Measurements from ENCODE around the gene TMUB1.

TMUB1 gene

DNA sequence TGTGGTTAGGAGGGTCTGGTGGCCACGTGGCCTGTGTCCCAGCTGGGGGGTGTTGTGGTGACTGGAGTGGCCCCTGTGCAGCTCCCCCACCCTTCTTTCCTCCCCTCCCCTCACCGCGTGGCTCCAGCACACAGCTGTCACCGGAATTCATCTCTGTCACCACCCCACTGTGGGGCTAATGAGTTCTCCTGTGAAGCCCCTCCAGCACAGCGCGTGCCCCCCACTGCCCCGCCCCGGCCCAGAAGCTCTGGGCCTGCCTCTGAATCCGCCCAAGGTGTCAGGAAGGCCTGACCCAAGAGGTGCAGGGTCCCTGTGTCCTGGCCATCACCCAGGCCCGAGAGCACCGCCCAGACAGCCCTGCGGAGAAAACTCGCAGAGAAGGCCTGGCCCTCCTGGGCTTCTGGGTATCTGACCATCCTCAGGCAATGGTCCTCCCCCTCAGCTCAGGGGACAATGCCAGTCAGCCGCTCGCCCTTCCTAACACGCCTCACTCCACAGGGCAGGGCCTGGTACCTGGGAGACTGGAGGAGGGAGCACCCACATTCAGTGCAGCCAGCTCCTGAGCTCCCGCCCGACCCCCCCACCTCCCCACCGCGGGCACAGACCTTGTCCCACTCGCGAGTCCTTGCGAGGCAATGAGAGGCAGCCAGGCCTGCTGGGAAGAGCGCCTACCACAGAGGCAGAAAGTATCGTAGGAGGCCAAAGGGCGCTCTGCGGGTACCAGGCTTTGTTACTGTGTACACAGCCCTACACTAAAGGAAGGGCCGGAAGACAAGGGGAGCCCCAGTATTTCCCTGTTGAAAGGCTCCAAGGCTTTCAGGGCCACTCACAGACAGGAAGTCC, 46.0 kb upstream of the TMUB1 start:
- H3K79me2 ChIP-seq (ENCODE audit: control insufficient read depth, low read length), result no peaks in the 10 kb centered on the region
- H3K27ac ChIP-seq (ENCODE audit: low read depth, low read length), result no peak overlapping the region
- H3F3A ChIP-seq (ENCODE audit: control insufficient read depth, insufficient read depth), result no peaks in the 10 kb centered on the region
- H3K4me3 ChIP-seq (ENCODE audit: low read length), result no peak overlapping the region
- H3K36me3 ChIP-seq (ENCODE audit: control insufficient read depth, low read length), result no peaks in the 10 kb centered on the region
- H3K9me2 ChIP-seq (replicated peaks; ENCODE audit: control insufficient read depth, low read length), result no peaks in the 10 kb centered on the region
- no peak for TF ChIP-seq EZH2phosphoT487 (IDR thresholded peaks at IDR 0.05; ENCODE audit: borderline replicate concordance, low read length)
- TF ChIP-seq, protein P1, sequence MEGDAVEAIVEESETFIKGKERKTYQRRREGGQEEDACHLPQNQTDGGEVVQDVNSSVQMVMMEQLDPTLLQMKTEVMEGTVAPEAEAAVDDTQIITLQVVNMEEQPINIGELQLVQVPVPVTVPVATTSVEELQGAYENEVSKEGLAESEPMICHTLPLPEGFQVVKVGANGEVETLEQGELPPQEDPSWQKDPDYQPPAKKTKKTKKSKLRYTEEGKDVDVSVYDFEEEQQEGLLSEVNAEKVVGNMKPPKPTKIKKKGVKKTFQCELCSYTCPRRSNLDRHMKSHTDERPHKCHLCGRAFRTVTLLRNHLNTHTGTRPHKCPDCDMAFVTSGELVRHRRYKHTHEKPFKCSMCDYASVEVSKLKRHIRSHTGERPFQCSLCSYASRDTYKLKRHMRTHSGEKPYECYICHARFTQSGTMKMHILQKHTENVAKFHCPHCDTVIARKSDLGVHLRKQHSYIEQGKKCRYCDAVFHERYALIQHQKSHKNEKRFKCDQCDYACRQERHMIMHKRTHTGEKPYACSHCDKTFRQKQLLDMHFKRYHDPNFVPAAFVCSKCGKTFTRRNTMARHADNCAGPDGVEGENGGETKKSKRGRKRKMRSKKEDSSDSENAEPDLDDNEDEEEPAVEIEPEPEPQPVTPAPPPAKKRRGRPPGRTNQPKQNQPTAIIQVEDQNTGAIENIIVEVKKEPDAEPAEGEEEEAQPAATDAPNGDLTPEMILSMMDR (IDR thresholded peaks at IDR 0.05; ENCODE audit: low read depth, low read length, poor library complexity, severe bottlenecking), result no peak
- H3K4me2 ChIP-seq (ENCODE audit: low read length), result no peak overlapping the region
- H3K27me3 ChIP-seq (ENCODE audit: control insufficient read depth, low read length), result no peaks in the 10 kb centered on the region
- no peaks in the 10 kb centered on the region for H3K9me3 ChIP-seq (ENCODE audit: control insufficient read depth, insufficient read depth, low read length)
- H3K4me1 ChIP-seq (ENCODE audit: control insufficient read depth, low read length), result no peaks in the 10 kb centered on the region
- H4K20me1 ChIP-seq (ENCODE audit: control insufficient read depth, insufficient read depth, low read depth, low read length), result no peaks in the 10 kb centered on the region; the same call in 1 of the 2 replicates

DNA sequence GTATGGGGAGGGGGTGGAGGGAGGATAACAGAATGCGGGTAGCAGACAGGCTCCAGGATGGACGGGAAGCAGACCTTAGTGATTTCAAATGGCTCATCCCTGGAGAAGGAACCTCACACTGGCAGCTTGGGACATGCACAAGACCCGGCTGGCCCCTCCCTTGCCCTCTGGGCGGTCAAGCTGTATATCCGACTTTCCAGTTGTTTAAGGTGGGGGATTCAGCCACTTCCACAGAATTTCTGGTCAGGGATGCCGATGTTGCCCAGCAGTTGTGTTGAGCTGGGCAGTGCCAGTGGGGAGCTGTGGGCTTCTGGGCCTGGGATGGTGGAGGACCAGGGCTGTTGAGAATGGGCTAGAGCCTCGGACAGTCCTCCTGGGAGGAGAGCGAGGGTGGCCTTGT, 45.4 kb upstream of the TMUB1 start:
- Histone ChIP-seq H3K4me3 (ENCODE audit: low read length) (no peak overlapping the region), H3K4me1 (ENCODE audit: control insufficient read depth, low read length) (no peaks in the 10 kb centered on the region), H3K27me3 (ENCODE audit: control insufficient read depth, low read length) (no peaks in the 10 kb centered on the region), H3K79me2 (ENCODE audit: control insufficient read depth, low read length) (no peaks in the 10 kb centered on the region), H3K36me3 (ENCODE audit: control insufficient read depth, low read length) (no peaks in the 10 kb centered on the region), H3K9me3 (ENCODE audit: control insufficient read depth, insufficient read depth, low read length) (no peaks in the 10 kb centered on the region), H4K20me1 (ENCODE audit: control insufficient read depth, insufficient read depth, low read depth, low read length) (no peaks in the 10 kb centered on the region; the same call in 1 of the 2 replicates), H3K27ac (ENCODE audit: low read depth, low read length) (no peak overlapping the region), H3K4me2 (ENCODE audit: low read length) (no peak overlapping the region), H3F3A (ENCODE audit: control insufficient read depth, insufficient read depth) (no peaks in the 10 kb centered on the region), H3K9me2 (replicated peaks; ENCODE audit: control insufficient read depth, low read length) (no peaks in the 10 kb centered on the region)
- TF ChIP-seq, protein P1 (IDR thresholded peaks at IDR 0.05; ENCODE audit: low read depth, low read length, poor library complexity, severe bottlenecking), result no peak
- TF ChIP-seq EZH2phosphoT487 (IDR thresholded peaks at IDR 0.05; ENCODE audit: borderline replicate concordance, low read length), result no peak

DNA sequence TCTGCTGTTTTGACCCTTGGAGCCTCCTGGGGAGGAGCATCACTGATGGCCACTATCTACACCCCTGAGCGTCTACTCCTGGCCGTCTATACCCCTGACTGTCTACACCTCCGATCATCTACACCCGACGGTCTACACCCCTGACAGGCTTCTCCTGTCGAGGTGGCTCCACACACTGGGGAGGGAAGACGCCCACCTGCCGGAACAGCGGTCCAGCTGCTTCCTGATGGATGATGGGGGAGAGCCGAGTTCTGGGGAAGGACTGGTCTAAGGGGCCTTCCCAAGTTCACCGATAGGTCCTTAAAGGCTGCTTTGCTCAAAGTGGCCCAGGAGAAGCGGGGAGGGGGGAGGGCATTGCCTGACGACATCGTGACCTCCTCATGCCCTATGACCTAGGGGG, 44.9 kb upstream of the TMUB1 start:
- H3K9me3 ChIP-seq (ENCODE audit: control insufficient read depth, insufficient read depth, low read length), result no peaks in the 10 kb centered on the region
- H4K20me1 ChIP-seq (ENCODE audit: control insufficient read depth, insufficient read depth, low read depth, low read length), result no peaks in the 10 kb centered on the region; the same call in 1 of the 2 replicates
- no peaks in the 10 kb centered on the region for H3K27me3 ChIP-seq (ENCODE audit: control insufficient read depth, low read length)
- H3K9me2 ChIP-seq (replicated peaks; ENCODE audit: control insufficient read depth, low read length), result no peaks in the 10 kb centered on the region
- no peak overlapping the region for H3K4me3 ChIP-seq (ENCODE audit: low read length)
- no peaks in the 10 kb centered on the region for H3F3A ChIP-seq (ENCODE audit: control insufficient read depth, insufficient read depth)
- no peaks in the 10 kb centered on the region for H3K79me2 ChIP-seq (ENCODE audit: control insufficient read depth, low read length)
- TF ChIP-seq EZH2phosphoT487 (IDR thresholded peaks at IDR 0.05; ENCODE audit: borderline replicate concordance, low read length), result no peak
- TF ChIP-seq, protein P1 (IDR thresholded peaks at IDR 0.05; ENCODE audit: low read depth, low read length, poor library complexity, severe bottlenecking), result no peak
- no peaks in the 10 kb centered on the region for H3K36me3 ChIP-seq (ENCODE audit: control insufficient read depth, low read length)
- H3K4me2 ChIP-seq (ENCODE audit: low read length), result no peak overlapping the region
- H3K4me1 ChIP-seq (ENCODE audit: control insufficient read depth, low read length), result no peaks in the 10 kb centered on the region
- H3K27ac ChIP-seq (ENCODE audit: low read depth, low read length), result no peak overlapping the region

Data from DOHH2 (cell line).